Mesenteric fat pad (tissue), 1 donor: Measurements from ENCODE around the gene EPYC. TPM values are rescaled to one million over a fixed set of nuclear protein-coding genes. Genes with fewer than 3 reads are reported as not detected.
"Not testable (repeated sequence)": the region's sequence is repeated elsewhere in the genome, so short reads cannot be mapped to it uniquely, and the experiment has no call there.

Source experiments
- DNase-seq: peaks from one replicate; pipeline ENCODE4 v3.0.0-alpha.2; 2020; ENCODE audit warnings: low spot score
- total RNA-seq: library from RNA; stranded (reverse); fragmentation: NEBNext Ultra II Directional; extraction: Animal tissue kit (Norgen Biotek cat#: 25700); gene quantifications from one replicate; pipeline ENCODE4 v1.2.1, GENCODE V29; 2021
- donor health status: DM: yes; HTN: yes; CAD: no.

EPYC gene
- total RNA-seq, 1 donor from 2014 or later: not detected

DNA sequence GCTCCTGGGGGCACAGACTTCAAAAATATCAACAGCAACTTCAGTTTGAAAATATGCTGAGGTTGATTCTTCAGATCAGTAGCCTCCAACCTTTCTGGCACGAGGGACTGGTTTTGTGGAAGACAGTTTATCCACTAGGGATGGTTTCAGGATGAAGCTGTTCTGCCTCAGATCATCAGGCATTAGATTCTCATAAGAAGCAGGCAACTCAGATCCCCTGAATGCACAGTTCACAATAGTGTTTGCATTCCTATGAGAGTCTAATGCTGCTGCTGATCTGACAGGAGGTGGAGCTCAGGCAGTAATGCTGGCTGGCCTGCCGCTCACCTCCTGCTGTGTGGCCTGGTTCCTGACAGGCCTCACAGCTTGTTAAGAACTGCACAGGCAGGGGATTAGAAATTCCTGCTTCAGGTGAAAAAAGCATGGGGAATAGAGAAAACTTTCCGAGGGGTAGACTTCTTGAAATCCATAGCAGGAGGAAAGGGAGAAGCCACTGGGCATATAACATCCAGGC is 12.8 kb downstream of the EPYC start:
- DNase-seq: no peak

DNA sequence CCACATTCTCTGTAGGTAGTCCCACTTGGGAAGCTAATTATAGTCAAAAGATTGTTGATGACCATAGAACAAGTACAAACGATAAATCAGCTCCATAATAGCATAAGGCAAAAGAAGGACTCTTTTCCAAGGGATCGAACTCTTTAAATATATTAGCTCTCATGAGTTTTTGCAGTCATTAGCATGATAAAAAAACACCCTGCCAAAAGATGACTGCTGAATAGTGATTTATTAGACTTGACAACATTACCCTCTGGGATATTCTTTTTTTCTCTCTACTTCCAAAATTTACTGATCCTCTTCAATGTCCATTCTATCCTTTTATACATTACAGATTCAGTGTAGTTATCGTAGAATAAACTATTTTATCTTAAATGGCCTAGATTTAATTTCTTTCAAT is 14.2 kb downstream of the EPYC start:
- DNase-seq: no peak

DNA sequence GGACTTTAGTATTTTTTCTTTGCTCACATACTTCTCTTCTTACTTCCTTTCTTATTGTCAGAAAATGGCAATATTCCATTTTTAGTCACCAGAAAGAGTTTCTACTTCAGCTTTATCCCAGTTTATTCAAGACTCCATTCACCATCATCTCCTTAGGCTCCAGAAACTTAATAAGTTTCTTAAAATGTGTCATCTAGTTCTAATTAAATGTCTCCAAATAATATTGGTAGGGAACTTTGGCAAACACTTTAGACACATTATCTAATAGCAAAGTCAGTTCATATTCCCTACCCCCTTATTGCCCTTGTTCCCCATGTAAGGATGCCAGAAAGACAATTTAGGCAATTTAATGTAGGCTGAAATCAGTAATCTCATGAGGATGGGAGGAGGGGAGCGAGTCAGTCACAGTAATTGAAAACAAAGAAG is 15.1 kb downstream of the EPYC start:
- no peak for DNase-seq

DNA sequence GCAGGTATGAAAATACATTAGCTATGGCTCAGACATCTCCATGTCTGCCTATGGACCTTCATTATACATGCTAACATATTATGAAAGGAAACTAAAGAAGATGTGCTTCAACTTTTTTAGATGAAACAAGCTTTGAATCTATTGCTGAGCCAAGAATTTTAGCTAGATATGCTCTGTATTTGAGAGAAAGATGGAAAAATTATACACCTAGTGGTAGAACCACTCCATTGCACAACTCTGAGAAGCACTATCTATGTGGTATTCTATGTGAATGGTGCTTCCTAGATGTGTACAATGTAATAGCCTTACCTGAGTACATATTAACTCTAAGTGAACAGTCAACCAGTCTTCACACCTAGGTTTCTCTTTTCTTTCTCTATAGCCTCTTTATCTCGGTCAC is 17.3 kb downstream of the EPYC start:
- DNase-seq: no peak

DNA sequence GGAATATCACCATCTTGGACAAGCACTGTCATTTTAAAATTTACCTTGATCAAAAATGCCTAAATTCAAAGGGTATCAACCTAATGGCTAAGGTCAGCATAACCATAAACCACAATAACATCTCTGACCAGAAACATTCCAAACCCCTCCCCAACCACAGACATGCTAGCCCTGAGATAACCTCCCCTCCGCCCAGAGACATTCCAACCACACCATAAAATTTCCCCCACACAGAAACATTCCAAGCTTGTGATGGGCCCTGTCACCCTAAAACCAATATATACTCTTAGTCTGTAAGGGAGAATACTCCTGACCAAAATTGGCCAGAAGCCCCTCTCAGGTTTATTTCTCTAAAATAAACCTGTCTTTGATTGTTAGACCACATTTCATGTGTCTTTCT is 17.7 kb downstream of the EPYC start:
- DNase-seq: no peak

DNA sequence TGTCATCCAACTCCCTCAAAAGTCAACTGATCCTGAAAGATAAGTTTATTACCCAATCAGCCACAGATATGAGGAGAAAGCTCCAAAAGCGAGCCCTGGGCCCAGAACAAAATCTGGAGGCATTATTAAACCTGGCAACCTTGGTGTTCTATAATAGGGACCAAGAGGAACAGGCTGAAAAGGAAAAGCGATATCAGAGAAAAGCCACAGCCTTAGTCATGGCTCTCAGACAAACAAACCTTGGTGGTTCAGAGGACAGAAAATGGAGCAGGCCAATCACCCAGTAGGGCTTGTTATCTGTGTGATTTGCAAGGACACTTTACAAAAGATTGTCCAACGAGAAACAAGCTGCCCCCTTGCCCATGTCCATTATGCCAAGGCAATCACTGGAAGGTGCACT is 19.4 kb downstream of the EPYC start:
- not testable (repeated sequence) for DNase-seq

DNA sequence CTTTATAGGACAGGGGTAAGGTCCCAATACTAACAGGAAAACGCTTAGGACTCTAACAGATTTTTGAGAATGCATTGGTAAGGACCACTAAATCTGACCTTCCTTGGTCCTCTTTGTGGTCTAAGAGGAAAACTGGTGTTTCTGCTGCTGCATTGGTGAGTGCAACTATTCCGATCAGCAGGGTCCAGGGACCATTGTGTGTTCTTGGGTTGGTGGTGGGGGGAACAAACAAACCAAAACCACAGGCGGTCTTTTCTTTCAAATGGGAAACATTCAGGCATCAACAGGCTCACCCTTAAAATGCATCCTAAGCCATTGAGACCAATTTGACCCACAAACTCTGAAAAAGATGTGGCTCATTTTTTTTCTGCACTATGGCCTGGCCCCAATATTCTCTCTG is 20.7 kb downstream of the EPYC start:
- DNase-seq: no peak

DNA sequence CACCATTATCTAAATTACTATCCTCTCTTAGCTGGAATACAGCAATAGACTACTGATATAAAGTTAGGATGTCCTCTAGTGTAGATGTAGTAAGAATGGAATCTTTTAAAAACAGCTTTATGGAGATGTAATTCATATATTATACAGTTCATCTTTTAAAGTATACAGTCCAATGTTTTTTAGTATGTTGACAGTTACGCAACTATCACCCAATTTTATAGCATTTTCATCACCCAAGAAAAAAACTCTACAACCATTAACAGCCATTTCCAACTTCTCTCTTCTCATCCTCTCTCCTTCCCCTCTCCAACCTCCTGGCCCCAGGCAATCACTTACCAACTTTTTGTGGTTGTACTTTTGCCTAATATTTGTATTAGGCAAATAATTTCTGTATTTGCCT is 22.6 kb downstream of the EPYC start:
- no peak for DNase-seq

DNA sequence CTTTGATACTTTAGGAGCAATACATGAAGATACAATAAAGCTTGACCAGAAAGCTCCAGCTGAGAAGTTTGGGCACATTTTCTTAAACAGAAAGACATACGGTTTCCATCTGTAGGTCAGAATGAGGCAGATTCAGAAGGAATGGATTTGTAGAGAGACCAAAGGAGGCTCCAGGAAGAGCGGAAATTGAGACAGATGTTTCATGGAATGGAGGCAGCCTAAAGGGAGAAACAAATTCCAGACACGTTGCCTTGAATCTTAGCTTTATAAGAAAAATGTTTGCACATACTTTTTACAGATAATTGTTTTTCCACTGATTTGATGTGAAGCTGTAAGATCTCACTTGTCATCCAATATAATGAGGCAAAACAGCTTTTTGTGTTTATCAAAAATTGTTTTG is 24.8 kb downstream of the EPYC start:
- DNase-seq: no peak

DNA sequence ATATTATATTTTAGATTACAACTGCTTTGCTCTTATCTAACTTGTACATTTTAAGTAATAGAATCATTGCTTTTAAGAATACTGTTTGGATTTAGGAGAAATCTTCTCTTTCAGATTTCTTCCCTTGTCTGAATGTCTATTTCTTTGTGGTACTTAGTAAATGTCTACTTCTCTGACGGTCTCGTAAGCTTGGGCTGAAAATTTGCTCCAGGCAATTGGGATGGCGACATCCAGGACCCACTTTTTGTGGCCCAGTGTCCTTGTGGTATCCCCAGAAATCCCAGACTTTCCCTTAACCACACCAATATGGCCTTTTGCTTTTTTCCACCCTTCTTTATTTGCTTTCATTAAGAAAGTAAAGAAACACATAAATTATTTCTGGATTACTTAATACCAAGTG is 25.8 kb downstream of the EPYC start:
- no peak for DNase-seq

DNA sequence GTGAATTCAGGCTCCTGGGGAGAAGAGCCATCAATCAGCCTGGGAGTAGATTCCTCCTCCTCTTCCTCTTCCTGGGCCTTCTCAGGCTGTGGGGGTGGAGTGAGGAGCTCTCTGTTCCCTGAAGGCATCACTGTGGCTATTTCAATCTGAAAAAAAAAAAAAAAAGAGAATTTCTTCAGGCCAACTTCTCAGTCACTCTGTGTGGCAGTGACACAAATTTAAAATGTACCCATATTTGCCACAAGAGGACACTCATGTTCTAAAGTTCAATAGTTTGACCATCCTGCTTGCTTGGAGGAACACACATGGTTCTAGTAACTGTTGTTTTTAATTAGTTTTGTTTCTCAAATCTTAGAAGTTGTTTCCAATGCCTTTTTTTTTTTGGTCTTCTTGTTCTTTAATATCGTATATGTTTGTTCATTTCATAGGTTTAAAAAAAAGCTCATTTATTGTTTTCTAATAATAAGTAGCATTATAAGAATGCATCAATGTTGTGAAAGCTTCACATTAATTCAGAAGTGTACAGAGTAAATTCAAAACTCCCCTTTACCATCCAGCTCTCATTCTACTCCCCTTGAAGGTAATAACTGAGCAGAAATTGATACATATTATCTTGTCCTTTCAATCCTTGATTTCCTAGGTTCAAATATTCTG is 26.5 kb downstream of the EPYC start:
- DNase-seq: no peak

DNA sequence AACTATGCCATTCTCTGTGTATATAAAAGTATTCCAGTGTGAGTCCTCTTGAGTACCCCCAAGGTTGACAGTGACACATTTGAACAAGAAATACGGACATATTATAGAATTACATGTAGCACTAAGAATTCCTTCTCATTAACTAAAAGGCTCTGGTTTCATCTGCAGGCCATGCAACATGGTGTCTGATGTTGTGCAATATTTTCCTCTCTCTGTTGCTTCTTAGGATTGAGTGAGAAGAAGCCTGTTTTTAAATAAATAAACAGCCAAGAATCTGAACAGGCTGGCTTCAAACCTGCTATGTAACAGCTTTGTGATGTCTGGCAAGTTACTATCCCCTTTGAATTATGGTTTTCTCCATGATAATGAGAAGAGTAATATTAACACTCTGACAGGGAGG is 27.5 kb downstream of the EPYC start:
- DNase-seq: no peak

DNA sequence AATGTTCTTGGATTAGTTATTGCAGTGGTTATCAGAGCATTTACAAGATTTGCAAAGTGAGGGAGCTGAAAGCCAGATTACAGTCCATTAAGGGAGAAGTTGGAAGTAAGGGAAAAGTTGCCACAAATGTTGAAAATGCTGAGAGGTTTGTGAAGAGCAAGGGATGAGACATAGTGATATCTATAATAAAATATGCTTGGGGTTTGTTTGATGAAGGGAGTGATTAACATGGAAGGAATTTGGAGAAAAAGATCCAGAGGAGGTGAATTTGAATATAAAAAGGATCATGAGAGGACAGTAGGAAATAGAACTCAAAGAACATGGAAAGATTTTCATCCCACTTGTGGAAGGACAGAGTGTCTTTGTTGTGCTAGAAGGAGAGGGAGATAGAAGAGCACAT is 30.5 kb downstream of the EPYC start:
- DNase-seq: no peak

DNA sequence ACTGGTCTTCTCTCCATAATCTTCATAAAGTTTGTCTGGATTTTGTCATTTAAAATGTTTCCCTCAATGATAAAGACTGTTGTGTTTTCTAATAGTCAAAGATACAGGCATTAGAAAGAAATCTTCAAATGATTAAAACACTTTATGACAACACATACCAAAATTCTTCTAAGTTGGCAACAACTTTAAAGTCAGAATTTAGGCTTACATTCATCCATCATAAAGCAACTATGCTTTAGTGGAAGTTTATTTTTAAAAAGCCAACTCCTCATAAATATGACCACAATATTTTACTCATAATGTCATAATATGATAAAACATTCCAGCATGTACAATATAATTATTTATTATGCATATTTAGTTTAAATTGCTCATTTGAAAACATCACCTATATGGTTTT is 32.5 kb downstream of the EPYC start:
- no peak for DNase-seq

DNA sequence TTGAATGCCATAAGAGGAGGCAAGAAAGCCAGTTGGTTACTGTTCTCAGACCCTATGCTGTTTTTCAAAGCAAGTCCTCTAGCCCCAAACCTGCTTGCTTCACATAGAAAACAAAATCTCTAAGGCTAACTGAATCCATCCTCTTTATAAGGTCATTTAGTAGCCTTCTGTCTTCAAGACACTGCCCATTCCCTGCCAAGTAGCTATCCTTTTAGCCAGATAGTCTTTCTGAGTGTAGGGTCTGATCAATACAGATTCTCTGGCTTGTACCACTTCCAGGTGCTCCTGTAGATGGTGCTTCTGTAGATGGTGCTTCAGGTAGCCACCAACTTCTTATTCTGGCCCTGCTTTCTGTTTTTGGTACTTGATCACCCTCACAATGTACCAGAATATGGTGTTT is 33.9 kb downstream of the EPYC start:
- DNase-seq: no peak

DNA sequence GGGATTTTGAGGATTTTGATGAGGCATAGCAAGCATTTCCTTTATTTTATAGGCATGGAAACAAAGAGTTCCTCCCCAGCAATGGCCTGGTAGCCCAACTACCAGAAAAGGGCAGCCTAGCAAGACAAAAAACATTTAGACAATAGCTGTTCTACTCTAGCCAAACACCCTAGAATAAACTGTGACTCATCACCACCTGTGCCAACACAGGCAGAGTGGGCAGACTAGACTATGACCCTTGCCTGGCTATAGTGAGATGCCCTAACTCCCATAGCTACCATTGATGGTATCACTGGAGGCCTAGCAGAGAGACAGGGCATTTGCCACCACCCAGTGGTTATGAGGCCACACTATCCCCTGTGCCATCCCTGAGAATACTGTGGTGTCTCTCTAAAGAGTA is 34.3 kb downstream of the EPYC start:
- no peak for DNase-seq

DNA sequence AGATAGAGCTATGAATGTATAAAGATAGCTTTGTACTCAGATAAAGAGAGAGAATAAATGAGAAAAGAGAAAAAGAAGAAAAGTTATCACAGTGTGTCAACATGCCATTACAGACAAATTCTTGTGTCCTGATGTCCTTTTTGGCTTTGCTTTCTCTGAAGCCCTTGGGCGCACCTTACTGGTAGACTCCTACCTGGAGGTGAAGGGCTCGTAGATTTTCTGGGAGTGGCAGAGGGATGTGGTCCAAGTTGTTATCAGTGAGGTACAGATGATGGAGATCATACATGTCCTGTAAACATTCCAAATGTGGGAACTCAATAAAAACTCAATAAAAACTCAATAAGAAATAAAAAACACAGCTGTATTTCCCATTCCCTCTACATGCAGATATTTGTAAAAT is 34.9 kb downstream of the EPYC start:
- DNase-seq: no peak

DNA sequence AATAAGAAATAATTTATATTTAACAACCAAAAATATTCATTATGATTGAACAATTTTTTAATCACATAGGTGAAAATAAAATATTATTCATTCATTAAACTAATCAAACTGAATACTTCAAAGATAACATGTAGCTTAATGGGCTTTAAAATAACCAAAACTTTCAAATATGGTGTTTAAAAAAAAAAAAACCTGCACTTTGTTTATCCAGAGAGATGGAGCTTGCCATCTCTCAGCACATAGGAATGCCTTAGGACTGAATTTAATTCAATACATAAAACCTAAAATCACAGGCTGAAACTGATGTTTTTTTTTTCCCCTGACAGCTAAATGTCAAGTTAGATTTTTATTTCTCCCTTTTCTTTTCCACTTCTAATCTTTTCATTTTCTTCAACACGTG is 35.4 kb downstream of the EPYC start:
- DNase-seq: no peak

DNA sequence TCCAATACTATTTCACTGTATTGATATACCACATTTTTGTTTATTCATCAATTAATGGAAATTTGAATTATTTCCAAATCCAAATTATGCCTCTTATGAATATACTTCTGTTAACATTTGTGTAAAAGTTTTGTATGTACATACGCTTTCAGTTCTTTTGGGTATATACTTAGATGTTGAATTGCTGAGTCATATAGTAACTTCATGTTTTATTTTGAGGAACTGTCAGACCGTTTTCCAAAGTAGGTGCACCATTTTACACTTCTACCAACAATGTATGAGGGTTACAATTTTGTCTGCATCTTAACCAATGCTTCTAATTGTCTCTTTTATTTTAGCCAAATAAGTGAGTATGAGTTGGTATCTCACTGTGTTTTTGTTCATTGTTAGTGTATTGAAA is 39.6 kb downstream of the EPYC start:
- DNase-seq: no peak

DNA sequence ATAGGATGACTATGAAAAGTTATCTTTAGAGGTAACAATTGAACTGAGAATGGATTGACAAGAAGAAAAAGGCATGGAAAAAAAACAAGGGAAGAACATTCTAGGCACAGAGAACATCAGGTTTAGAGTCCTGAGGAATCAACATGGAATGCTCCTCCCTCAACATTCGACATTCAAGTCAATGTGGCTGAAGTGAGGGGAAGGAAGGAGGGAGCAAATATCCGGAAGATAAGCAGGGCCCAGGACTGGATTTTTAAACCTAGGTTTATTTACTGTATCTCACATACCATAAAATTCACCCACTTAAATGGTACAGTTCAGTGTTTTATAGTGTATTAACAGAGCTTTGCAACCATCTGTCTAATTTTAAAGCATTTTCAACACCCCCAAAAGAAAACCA is 40.2 kb downstream of the EPYC start:
- DNase-seq: no peak

DNA sequence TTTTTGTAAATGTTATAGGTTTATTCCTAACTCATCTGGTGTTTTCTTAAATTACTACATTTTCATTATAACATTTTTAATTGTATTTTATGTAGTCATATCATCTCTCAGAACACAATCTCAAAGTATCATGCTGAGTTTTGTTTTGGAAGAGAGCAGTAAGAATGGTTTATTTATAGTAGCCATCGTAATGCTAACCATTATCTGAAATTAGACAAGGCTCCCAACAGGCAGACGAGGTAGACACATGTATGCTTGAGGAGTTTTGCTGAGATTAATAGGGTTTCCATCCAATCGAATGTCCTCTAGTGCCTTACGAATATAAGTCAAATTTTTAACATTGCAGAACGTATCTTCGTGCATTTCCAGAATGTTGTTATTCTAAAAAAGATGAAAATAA is 40.8 kb downstream of the EPYC start:
- DNase-seq: no peak

DNA sequence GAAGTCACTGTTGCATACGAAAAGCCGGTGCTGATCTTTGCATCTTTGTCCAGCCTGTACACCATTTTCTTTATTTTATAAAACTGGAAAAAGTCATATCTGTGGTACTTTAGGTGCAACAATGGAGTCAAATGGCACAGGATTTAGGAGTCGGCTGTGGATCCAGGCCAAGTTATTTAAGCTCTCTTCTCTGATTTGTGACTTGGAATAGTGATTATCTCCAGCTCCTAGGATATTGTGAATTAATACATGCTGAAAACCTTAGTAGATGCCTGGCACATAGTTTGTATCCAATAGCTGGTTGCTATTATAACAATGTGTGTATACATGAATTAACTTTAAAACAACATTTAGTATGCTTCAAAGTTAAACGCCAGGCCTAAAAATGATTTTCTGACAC is 43.6 kb downstream of the EPYC start:
- no peak for DNase-seq

DNA sequence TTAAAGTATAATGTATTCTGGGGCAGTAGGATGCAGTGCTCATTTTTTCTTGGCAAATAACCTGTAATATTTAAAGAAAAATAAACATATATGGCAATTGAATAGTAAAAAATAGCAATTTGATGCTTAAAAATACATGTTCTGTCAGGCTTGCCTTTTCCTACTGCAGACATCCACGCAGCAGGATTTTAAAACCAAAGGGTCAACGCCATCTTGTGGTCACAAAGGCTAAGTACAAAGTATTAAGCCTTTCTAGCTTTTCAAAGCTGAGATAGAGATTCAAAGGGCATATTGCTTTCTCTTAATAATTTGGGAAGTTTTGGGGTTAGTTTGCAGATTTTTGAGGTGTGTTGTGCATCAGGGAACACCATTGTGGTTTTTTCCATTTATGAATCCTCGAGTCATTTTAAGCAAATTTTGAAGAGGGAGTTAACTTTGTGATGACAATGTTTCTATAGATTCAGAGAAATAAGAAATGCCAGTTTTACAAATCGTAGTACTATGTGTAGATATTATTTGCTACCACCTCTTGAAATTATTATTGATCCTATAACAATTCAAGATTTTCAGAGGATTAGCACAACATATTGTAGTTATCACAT is 45.1 kb downstream of the EPYC start:
- DNase-seq: no peak
